Transverse colon (tissue), 4 donors: ENCODE results near the gene KLK5. TPM values are rescaled to one million over a fixed set of nuclear protein-coding genes. Genes with fewer than 3 reads are reported as not detected.

Source experiments
- DNase-seq: peaks from one replicate; pipeline ENCODE4 v3.0.0-alpha.2; 2019
- H3K27ac ChIP-seq, 4 donors: fragments of 200-600 bp; sonication (generic); 2 replicates each; pipeline ENCODE4 v1.5.1; 2016 to 2018; ENCODE audit warnings: inconsistent platforms in 4 of 4
- H3K27me3 ChIP-seq: fragments of 200-600 bp; sonication (generic); 2 replicates; pipeline ENCODE4 v1.5.1; 2017; ENCODE audit warnings: inconsistent platforms
- H3K36me3 ChIP-seq, 4 donors: fragments of 200-600 bp; sonication (generic); 2 replicates each; pipeline ENCODE4 v1.5.1; 2017 to 2019; ENCODE audit warnings: inconsistent platforms in 4 of 4
- H3K4me1 ChIP-seq, 4 donors: fragments of 200-600 bp; sonication (generic); 2 replicates each; pipeline ENCODE4 v1.5.1; 2017 to 2020; ENCODE audit warnings: inconsistent platforms in 4 of 4
- H3K4me3 ChIP-seq, 4 donors: fragments of 200-600 bp; sonication (generic); 1 replicate in 1 of 4; 2 replicates in 3 of 4; pipeline versions ENCODE4 v1.5.1 to v1.6.1; 2017 to 2019; ENCODE audit warnings: inconsistent platforms in 4 of 4
- H3K9me3 ChIP-seq, 2 donors: fragments of 200-600 bp; sonication (generic); 2 replicates each; pipeline ENCODE4 v1.5.1; 2017 to 2019; ENCODE audit warnings: inconsistent platforms in 2 of 2
- CTCF ChIP-seq, 5 experiments: fragments of 200-600 bp in 3 of 5; fragments of 450-650 bp in 2 of 5; sonication (generic) in 3 of 5; IDR thresholded peaks; 1 replicate in 2 of 5; 2 replicates in 3 of 5; pipeline ENCODE4 v1.5.1; 2016 to 2017; ENCODE audit warnings: antibody characterized with exemption in 5 of 5, inconsistent platforms in 3 of 5, mild to moderate bottlenecking in 2 of 5, moderate library complexity in 1 of 5
- EP300 ChIP-seq: sonication (generic); formaldehyde crosslinking; IDR thresholded peaks from one replicate; pipeline ENCODE4 v1.6.1; 2017; ENCODE audit warnings: antibody characterized with exemption, low read depth
- POLR2A ChIP-seq: fragments of 450-650 bp; IDR thresholded peaks from one replicate; pipeline ENCODE4 v1.6.1; 2016; ENCODE audit warnings: antibody characterized with exemption, mild to moderate bottlenecking, moderate library complexity
- POLR2AphosphoS5 ChIP-seq, 3 donors: sonication (generic); formaldehyde crosslinking; IDR thresholded peaks; one replicate each; pipeline ENCODE4 v1.6.1; 2016; ENCODE audit warnings: antibody characterized with exemption in 3 of 3
- WGBS, 2 donors: methylation state at CpG; one replicate each; pipeline ENCODE4 v1.1.5; 2018; ENCODE audit warnings: low coverage in 1 of 2; 5-methylcytosine and 5-hydroxymethylcytosine counted together
- in situ Hi-C, 4 donors: fragments of 200-750 bp; cut with MboI; loops; one replicate each; pipeline versions ENCODE4 v1.15.0 to v1.15.1; 2017; ENCODE audit warnings: low sequenced_read_pairs in 3 of 4, low pct_ligation_motif_present in 1 of 4, low pct_unique_long_range_greater_than_20kb in 1 of 4
- intact Hi-C: fragments of 100-400 bp; cut with DNase I; formaldehyde crosslinking; loops from one replicate; pipeline ENCODE4 v1.15.1; 2023; ENCODE audit warnings: low total_unique reads
- total RNA-seq, 4 donors: library from RNA; depleted of rRNA; stranded (reverse); fragments of >200 nt; gene quantifications; one replicate each; pipeline ENCODE4 v1.1.0, GENCODE V29; 2016

Gene KLK5
- total RNA-seq, 4 donors from 2014 or later: not detected

- no peak overlapping the region for H3K4me3 ChIP-seq
- 31% methylated on average over 21 of the region's 21 CpGs; no CpG with 5 or more reads in 1 of the 2 donors for WGBS, 2 donors
- in situ Hi-C loops (no loop called here), intact Hi-C loops (no loop called here)
- peak; percentile 80 for DNase-seq
- peaks cover 0 to 7% (median 0%) of the 10 kb centered on the region in 4 donors for H3K4me1 ChIP-seq
- no peaks in the 10 kb centered on the region for H3K36me3 ChIP-seq
- TF ChIP-seq CTCF (IDR thresholded peaks at IDR 0.05) (peak; percentile 72 to 87 (median 82)), POLR2AphosphoS5 (IDR thresholded peaks at IDR 0.05) (no peak)
- no peak overlapping the region for H3K27ac ChIP-seq
- no peaks in the 10 kb centered on the region for H3K9me3 ChIP-seq
- H3K27me3 ChIP-seq: peaks cover 35% of the 10 kb centered on the region
Measured at GRCh38 chr19:50922317-50922853, 30.5 kb downstream of the KLK5 start.

GRCh38 chr19:50921426-50922316 lies 31.2 kb downstream of the KLK5 start:
- Histone ChIP-seq H3K4me3 (no peak overlapping the region), H3K27ac (no peak overlapping the region), H3K9me3 (no peaks in the 10 kb centered on the region), H3K27me3 (peaks cover 40% of the 10 kb centered on the region), H3K36me3 (no peaks in the 10 kb centered on the region), H3K4me1 (peaks cover 0 to 7% (median 0%) of the 10 kb centered on the region in 4 donors)
- in situ Hi-C loops: no loop called here
- TF ChIP-seq POLR2AphosphoS5 (IDR thresholded peaks at IDR 0.05) (no peak), EP300 (no peak), CTCF (IDR thresholded peaks at IDR 0.05) (no peak), POLR2A (no peak)
- WGBS, 2 donors: 9 to 13% methylated on average over 5 to 12 of the region's 12 CpGs
- intact Hi-C loops: no loop called here
- no peak for DNase-seq

- no peak for TF ChIP-seq EP300
- no peak for TF ChIP-seq CTCF (IDR thresholded peaks at IDR 0.05)
- TF ChIP-seq POLR2AphosphoS5 (IDR thresholded peaks at IDR 0.05): no peak
- TF ChIP-seq POLR2A: no peak
- Histone ChIP-seq H3K4me3 (no peak overlapping the region), H3K27me3 (peaks cover 67% of the 10 kb centered on the region), H3K9me3 (no peaks in the 10 kb centered on the region), H3K36me3 (no peaks in the 10 kb centered on the region), H3K27ac (no peak overlapping the region), H3K4me1 (no peaks in the 10 kb centered on the region)
- DNase-seq: no peak
- 77 to 83% methylated on average over 1 to 2 of the region's 2 CpGs for WGBS, 2 donors
- in situ Hi-C loops: no loop called here
- intact Hi-C loops: no loop called here
Measured at GRCh38 chr19:50916069-50916468, 36.8 kb downstream of the KLK5 start.

GRCh38 chr19:50912727-50913716 lies 39.8 kb downstream of the KLK5 start:
- Histone ChIP-seq H3K9me3 (no peaks in the 10 kb centered on the region), H3K27me3 (peaks cover 81% of the 10 kb centered on the region), H3K36me3 (no peaks in the 10 kb centered on the region), H3K27ac (no peak overlapping the region), H3K4me3 (no peak overlapping the region), H3K4me1 (peaks cover 0 to 7% (median 4%) of the 10 kb centered on the region in 4 donors)
- intact Hi-C loops (no loop called here), in situ Hi-C loops (no loop called here)
- 8 to 31% methylated on average over 7 to 29 of the region's 29 CpGs for WGBS, 2 donors
- DNase-seq: no peak
- TF ChIP-seq CTCF (IDR thresholded peaks at IDR 0.05) (no peak), EP300 (no peak), POLR2A (no peak), POLR2AphosphoS5 (IDR thresholded peaks at IDR 0.05) (no peak)
